HEK293 (cell line): ENCODE results near the gene TCEA3.

Source experiments
- HOXA7 ChIP-seq: sonication (generic); formaldehyde crosslinking; IDR thresholded peaks from 2 replicates; pipeline ENCODE4 v1.8.1; 2022; ENCODE audit warnings: missing genetic modification reagents, borderline replicate concordance
- PBX3 ChIP-seq: sonication (generic); formaldehyde crosslinking; IDR thresholded peaks from 2 replicates; pipeline ENCODE4 v1.8.1; 2022; ENCODE audit warnings: mild to moderate bottlenecking, moderate library complexity, missing genetic modification reagents
- YY1 ChIP-seq: fragments of 450-650 bp; formaldehyde crosslinking; IDR thresholded peaks from 2 replicates; pipeline ENCODE4 v1.5.1; 2018; ENCODE audit warnings: missing biosample characterization, missing genetic modification characterization
- ZBTB1 ChIP-seq: fragments of 450-650 bp; formaldehyde crosslinking; IDR thresholded peaks from 2 replicates; pipeline ENCODE4 v1.5.1; 2016; ENCODE audit warnings: missing biosample characterization, missing genetic modification characterization
- ZNF311 ChIP-seq: fragments of 450-650 bp; formaldehyde crosslinking; IDR thresholded peaks from 2 replicates; pipeline ENCODE4 v1.5.1; 2017; ENCODE audit warnings: missing biosample characterization, missing genetic modification characterization, borderline replicate concordance
- ZNF423 ChIP-seq: fragments of 450-650 bp; formaldehyde crosslinking; IDR thresholded peaks from 2 replicates; pipeline ENCODE4 v1.5.1; 2016; ENCODE audit warnings: missing biosample characterization, missing genetic modification characterization
- TF ChIP-seq, protein P1 (sequence below): fragments of 450-650 bp; formaldehyde crosslinking; IDR thresholded peaks from 2 replicates; pipeline ENCODE4 v1.5.1; 2016; ENCODE audit warnings: missing biosample characterization, missing genetic modification characterization
- TF ChIP-seq, protein P2 (sequence below): fragments of 450-650 bp; formaldehyde crosslinking; IDR thresholded peaks from 2 replicates; pipeline ENCODE4 v1.5.1; 2016; ENCODE audit warnings: missing biosample characterization, missing genetic modification characterization
- TF ChIP-seq, protein P3 (sequence below): fragments of 450-650 bp; formaldehyde crosslinking; IDR thresholded peaks from 2 replicates; pipeline ENCODE4 v1.5.1; 2016; ENCODE audit warnings: missing biosample characterization, missing genetic modification characterization, low read depth

DNA sequence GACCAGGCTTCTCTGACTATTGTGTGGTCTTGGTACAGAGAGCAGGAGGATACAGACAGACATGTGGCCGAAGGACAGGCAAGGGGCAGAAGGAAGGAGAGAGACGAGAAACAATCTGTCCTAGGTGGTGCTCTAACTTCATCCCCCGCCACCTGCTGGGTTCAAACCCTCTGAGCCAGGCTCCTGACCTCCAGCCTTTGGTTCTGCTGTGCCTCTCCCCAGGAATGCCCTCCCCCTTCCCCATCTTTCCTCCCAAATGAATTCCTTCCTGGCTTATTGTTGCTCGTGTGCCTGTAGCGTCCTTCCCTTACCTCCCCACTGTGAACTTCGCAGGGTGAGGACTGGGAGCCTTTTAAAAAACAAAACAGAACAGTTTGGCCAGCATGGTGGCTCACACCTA is 5.4 kb downstream of the TCEA3 start:
- TF ChIP-seq YY1, result no peak
- TF ChIP-seq, protein P1, sequence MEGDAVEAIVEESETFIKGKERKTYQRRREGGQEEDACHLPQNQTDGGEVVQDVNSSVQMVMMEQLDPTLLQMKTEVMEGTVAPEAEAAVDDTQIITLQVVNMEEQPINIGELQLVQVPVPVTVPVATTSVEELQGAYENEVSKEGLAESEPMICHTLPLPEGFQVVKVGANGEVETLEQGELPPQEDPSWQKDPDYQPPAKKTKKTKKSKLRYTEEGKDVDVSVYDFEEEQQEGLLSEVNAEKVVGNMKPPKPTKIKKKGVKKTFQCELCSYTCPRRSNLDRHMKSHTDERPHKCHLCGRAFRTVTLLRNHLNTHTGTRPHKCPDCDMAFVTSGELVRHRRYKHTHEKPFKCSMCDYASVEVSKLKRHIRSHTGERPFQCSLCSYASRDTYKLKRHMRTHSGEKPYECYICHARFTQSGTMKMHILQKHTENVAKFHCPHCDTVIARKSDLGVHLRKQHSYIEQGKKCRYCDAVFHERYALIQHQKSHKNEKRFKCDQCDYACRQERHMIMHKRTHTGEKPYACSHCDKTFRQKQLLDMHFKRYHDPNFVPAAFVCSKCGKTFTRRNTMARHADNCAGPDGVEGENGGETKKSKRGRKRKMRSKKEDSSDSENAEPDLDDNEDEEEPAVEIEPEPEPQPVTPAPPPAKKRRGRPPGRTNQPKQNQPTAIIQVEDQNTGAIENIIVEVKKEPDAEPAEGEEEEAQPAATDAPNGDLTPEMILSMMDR (tag by site-specific recombination), result no peak
- TF ChIP-seq, protein P2, sequence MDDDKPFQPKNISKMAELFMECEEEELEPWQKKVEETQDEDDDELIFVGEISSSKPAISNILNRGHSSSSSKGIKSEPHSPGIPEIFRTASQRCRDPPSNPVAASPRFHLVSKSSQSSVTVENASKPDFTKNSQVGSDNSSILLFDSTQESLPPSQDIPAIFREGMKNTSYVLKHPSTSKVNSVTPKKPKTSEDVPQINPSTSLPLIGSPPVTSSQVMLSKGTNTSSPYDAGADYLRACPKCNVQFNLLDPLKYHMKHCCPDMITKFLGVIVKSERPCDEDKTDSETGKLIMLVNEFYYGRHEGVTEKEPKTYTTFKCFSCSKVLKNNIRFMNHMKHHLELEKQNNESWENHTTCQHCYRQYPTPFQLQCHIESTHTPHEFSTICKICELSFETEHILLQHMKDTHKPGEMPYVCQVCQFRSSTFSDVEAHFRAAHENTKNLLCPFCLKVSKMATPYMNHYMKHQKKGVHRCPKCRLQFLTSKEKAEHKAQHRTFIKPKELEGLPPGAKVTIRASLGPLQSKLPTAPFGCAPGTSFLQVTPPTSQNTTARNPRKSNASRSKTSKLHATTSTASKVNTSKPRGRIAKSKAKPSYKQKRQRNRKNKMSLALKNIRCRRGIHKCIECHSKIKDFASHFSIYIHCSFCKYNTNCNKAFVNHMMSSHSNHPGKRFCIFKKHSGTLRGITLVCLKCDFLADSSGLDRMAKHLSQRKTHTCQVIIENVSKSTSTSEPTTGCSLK (tag by site-specific recombination), result no peak
- TF ChIP-seq ZNF311, result no peak
- TF ChIP-seq HOXA7 (CRISPR knock-in tag), result no peak
- no peak for TF ChIP-seq ZBTB1 (tag by site-specific recombination)
- TF ChIP-seq, protein P3, sequence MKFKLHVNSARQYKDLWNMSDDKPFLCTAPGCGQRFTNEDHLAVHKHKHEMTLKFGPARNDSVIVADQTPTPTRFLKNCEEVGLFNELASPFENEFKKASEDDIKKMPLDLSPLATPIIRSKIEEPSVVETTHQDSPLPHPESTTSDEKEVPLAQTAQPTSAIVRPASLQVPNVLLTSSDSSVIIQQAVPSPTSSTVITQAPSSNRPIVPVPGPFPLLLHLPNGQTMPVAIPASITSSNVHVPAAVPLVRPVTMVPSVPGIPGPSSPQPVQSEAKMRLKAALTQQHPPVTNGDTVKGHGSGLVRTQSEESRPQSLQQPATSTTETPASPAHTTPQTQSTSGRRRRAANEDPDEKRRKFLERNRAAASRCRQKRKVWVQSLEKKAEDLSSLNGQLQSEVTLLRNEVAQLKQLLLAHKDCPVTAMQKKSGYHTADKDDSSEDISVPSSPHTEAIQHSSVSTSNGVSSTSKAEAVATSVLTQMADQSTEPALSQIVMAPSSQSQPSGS, result no peak
- no peak for TF ChIP-seq PBX3 (CRISPR knock-in tag)
- TF ChIP-seq ZNF423, result no peak
